K562 (cell line): Measurements from ENCODE around the gene PRDM16. TPM values are rescaled to one million over a fixed set of nuclear protein-coding genes. Genes with fewer than 3 reads are reported as not detected.

Experiments used
- ATAC-seq: fragments of 200-7000 bp; cut with Tn5 transposase; 3 replicates; pipeline ENCODE4 v1.9.1; 2020; ENCODE audit warnings: moderate library complexity
- BruUV-seq: library from RNA; stranded (reverse); fragments of 400-500 nt; replicated peaks from 2 replicates; lab custom pipeline; 2021; lab: Mats Ljungman, UMichigan
- CTCF ChIA-PET: fragments of 300-600 bp; formaldehyde crosslinking; extraction: SDS; loops from one replicate; lab custom pipeline; 2021; ENCODE audit warnings: low intra/inter-chr PET ratio; lab: Yijun Ruan, JAX
- POLR2A ChIA-PET: fragments of 300-600, 350-650 bp; sonication (Branson Sonifier 250); formaldehyde crosslinking; extraction: SDS; loops from one replicate; lab custom pipeline; 2021; ENCODE audit warnings: antibody characterized with exemption, inconsistent platforms; lab: Yijun Ruan, JAX
- DNase-seq, 4 experiments: peaks; one replicate each; pipeline versions ENCODE4 v3.0.0 to v3.0.0-alpha.2; 2011 to 2018; ENCODE audit warnings: low spot score in 3 of 4, mixed read lengths in 3 of 4; ENCODE audit errors: extremely low read depth in 1 of 4
- FAIRE-seq: peaks from 2 replicates; lab custom pipeline; 2011; peaks lifted over from hg19 to GRCh38; lab: Jason Lieb, UNC
- H2AFZ ChIP-seq: 2 replicates; pipeline ENCODE4 v1.6.0; 2011; ENCODE audit warnings: low read depth, low read length, control low read depth, inconsistent platforms
- H3K27ac ChIP-seq: fragments of 200-600 bp; 3 replicates; pipeline ENCODE4 v1.8.0; 2011; ENCODE audit warnings: low read depth, mild to moderate bottlenecking, control low read depth, inconsistent platforms, low read length, moderate library complexity, mixed read lengths; ENCODE audit errors: extremely low read depth
- H3K27me3 ChIP-seq, 2 experiments: fragments of 300-600 bp in 1 of 2; 2 replicates in 1 of 2; 3 replicates in 1 of 2; pipeline versions ENCODE4 v1.6.0 to v1.8.0; 2011; ENCODE audit warnings: inconsistent platforms in 2 of 2, low read length in 2 of 2, mild to moderate bottlenecking in 1 of 2, mixed read lengths in 1 of 2, moderate library complexity in 1 of 2; ENCODE audit not compliant: control insufficient read depth in 2 of 2, insufficient read depth in 2 of 2
- H3K36me3 ChIP-seq: fragments of 300-600 bp; 3 replicates; pipeline ENCODE4 v1.8.0; 2011; ENCODE audit warnings: mild to moderate bottlenecking, low read length, inconsistent platforms; ENCODE audit not compliant: control insufficient read depth, insufficient read depth
- H3K4me1 ChIP-seq, 2 experiments: fragments of 200-600 bp in 1 of 2; replicated peaks in 1 of 2; 2 replicates in 1 of 2; 3 replicates in 1 of 2; pipeline versions ENCODE4 v1.5.1 to v1.8.0; 2011; ENCODE audit warnings: inconsistent platforms in 2 of 2, low read length in 2 of 2, mild to moderate bottlenecking in 1 of 2, mixed read lengths in 1 of 2, moderate library complexity in 1 of 2; ENCODE audit not compliant: control insufficient read depth in 2 of 2, insufficient read depth in 2 of 2
- H3K4me2 ChIP-seq: 2 replicates; pipeline ENCODE4 v1.6.1; 2011; ENCODE audit warnings: low read length, control low read depth, inconsistent platforms, mixed read lengths; ENCODE audit not compliant: insufficient read depth
- H3K4me3 ChIP-seq: fragments of 200-600 bp; sonication (generic), shearing (Covaris generic); 2 replicates; pipeline ENCODE4 v1.5.1; 2016; ENCODE audit warnings: control low read depth, inconsistent platforms
- H3K79me2 ChIP-seq: fragments of 200-600 bp; 3 replicates; pipeline ENCODE4 v1.8.0; 2011; ENCODE audit warnings: low read length, inconsistent platforms; ENCODE audit not compliant: control insufficient read depth, insufficient read depth
- H3K9ac ChIP-seq, 2 experiments: 2 replicates each; pipeline versions ENCODE4 v1.6.0 to v1.6.1; 2011; ENCODE audit warnings: low read depth in 2 of 2, low read length in 2 of 2, control low read depth in 1 of 2, inconsistent platforms in 1 of 2, mild to moderate bottlenecking in 1 of 2, mixed read lengths in 1 of 2; ENCODE audit not compliant: insufficient read depth in 1 of 2
- H3K9me1 ChIP-seq: one replicate; pipeline ENCODE4 v1.6.0; 2011; ENCODE audit warnings: inconsistent platforms, mild to moderate bottlenecking, low read length, moderate library complexity; ENCODE audit not compliant: control insufficient read depth, insufficient read depth
- H3K9me3 ChIP-seq: replicated peaks from 2 replicates; pipeline ENCODE4 v1.5.1; 2011; ENCODE audit warnings: low read depth, low read length, inconsistent platforms; ENCODE audit not compliant: control insufficient read depth, insufficient read depth
- H4K20me1 ChIP-seq: replicated peaks from 2 replicates; pipeline ENCODE4 v1.6.1; 2011; ENCODE audit warnings: low read length, inconsistent platforms, mixed read lengths; ENCODE audit not compliant: control insufficient read depth, insufficient read depth
- EP300 ChIP-seq: IDR thresholded peaks from 2 replicates; pipeline ENCODE4 v1.6.1; 2012; ENCODE audit warnings: low read length, improper control_type of control experiment
- SRSF3 ChIP-seq: fragments of 200-400 bp; formaldehyde crosslinking; IDR thresholded peaks from 2 replicates; pipeline ENCODE4 v1.6.1; 2016; ENCODE audit warnings: mild to moderate bottlenecking, low read length, moderate library complexity; ENCODE audit not compliant: insufficient read depth
- TFE3 ChIP-seq: fragments of 450-650 bp; formaldehyde crosslinking; IDR thresholded peaks from 2 replicates; pipeline ENCODE4 v1.4.0; 2020; ENCODE audit warnings: mild to moderate bottlenecking, mixed read lengths
- ZNF518B ChIP-seq: fragments of 250-450 bp; sonication (Bioruptor Pico); IDR thresholded peaks from 2 replicates; pipeline ENCODE4 v1.5.0; 2021; ENCODE audit warnings: mild to moderate bottlenecking, moderate library complexity
- WGBS: fragments of 100-300 bp; shearing (Covaris generic); methylation state at CpG from one replicate; pipeline ENCODE4 v1.1.6; 2016; ENCODE audit warnings: low coverage, mixed read lengths; ENCODE audit not compliant: insufficient coverage; ENCODE audit errors: missing lambda C conversion rate; 5-methylcytosine and 5-hydroxymethylcytosine counted together
- in situ Hi-C: fragments of 300-500 bp; cut with MboI; formaldehyde crosslinking; loops from 4 replicates; pipeline ENCODE4 v1.15.0; 2018; ENCODE audit warnings: inconsistent platforms, mixed read lengths
- intact Hi-C: fragments of 100-400 bp; cut with micrococcal nuclease; formaldehyde crosslinking; loops from 2 replicates; pipeline ENCODE4 v1.14.2; 2022
- polyA plus RNA-seq, 8 experiments: library from polyadenylated mRNA; depleted of rRNA in 4 of 8; stranded (reverse) in 5 of 8; unstranded in 3 of 8; fragments of >200 nt; fragmentation: Nextera tagmentation in 2 of 8; fragmentation: Illumina TruSeq in 1 of 8; extraction: Ambion mirVana in 2 of 8; extraction: Trizol in 1 of 8; gene quantifications; 2 replicates each; pipeline versions ENCODE4 v1.2.1 to v1.2.3, GENCODE V29; 2011 to 2014; ENCODE audit warnings: inconsistent platforms in 1 of 8, missing spikeins in 1 of 8
- total RNA-seq, 7 experiments: library from RNA; depleted of rRNA in 6 of 7; stranded (reverse); fragments of >200 nt in 6 of 7; fragmentation: Illumina TruSeq in 2 of 7; extraction: Trizol in 2 of 7; gene quantifications; 2 replicates each; pipeline versions ENCODE4 v1.2.1 to v1.2.3, GENCODE V29; 2011 to 2021; ENCODE audit warnings: low replicate concordance in 1 of 7

Gene PRDM16
- total and polyA plus RNA-seq, 9 of the 15 experiments (the other 6 are each of a cell fraction or from before 2014, with no cell fraction given): 0.10 to 0.27 TPM; not detected in 7

- peaks cover 10 to 80% of the 10 kb centered on the region in 2 experiments; a peak in 4 of 5 replicates for H3K27me3 ChIP-seq
- ChIA-PET CTCF (interaction anchor here (0.5 kb wide), 1 partner anchor 9 kb away, joined by 3 read pairs; no protein-coding TSS in a partner anchor), POLR2A (interaction anchor here (1.2 kb wide), 1 partner anchor 9 kb away, joined by 5 read pairs; no protein-coding TSS in a partner anchor)
- no peak for DNase-seq
- intact Hi-C loops (no loop called here), in situ Hi-C loops (no loop called here)
- peaks cover 3% of the 10 kb centered on the region for H3K9me1 ChIP-seq
- no peak overlapping the region for H3K4me2 ChIP-seq
- FAIRE-seq: no peak
- TF ChIP-seq ZNF518B (CRISPR knock-in tag) (no peak), SRSF3 (no peak), EP300 (no peak), TFE3 (CRISPR knock-in tag) (no peak)
- ATAC-seq: no peak
- H3K9ac ChIP-seq: no peak overlapping the region
- no peaks in the 10 kb centered on the region for H3K36me3 ChIP-seq
- H3K4me3 ChIP-seq: no peak overlapping the region
- H3K9me3 ChIP-seq: no peaks in the 10 kb centered on the region
- H3K79me2 ChIP-seq: no peaks in the 10 kb centered on the region
- no peaks in the 10 kb centered on the region; a peak in 1 of 5 replicates for H3K4me1 ChIP-seq
- H4K20me1 ChIP-seq: peaks cover 35% of the 10 kb centered on the region
- no TSS peak for BruUV-seq
- no peak overlapping the region for H3K27ac ChIP-seq
- under 1% methylated on average over 12 of the region's 12 CpGs for WGBS
- H2AFZ ChIP-seq: no peak overlapping the region
These were observed 206.0 kb downstream of the PRDM16 start for GRCh38 chr1:3274972-3275371.
